OCI-LY7 (cell line): ENCODE results near the gene DST. TPM values are rescaled to one million over a fixed set of nuclear protein-coding genes. Genes with fewer than 3 reads are reported as not detected.

Experiments used
- BruUV-seq: library from RNA; stranded (reverse); fragments of 400-500 nt; replicated peaks from 2 replicates; lab custom pipeline; 2021; lab: Mats Ljungman, UMichigan
- CTCF ChIA-PET: fragments of 300-600 bp; sonication (Branson Sonifier 250); formaldehyde crosslinking; loops from one replicate; lab custom pipeline; 2022; ENCODE audit warnings: antibody characterized with exemption; ENCODE audit not compliant: unreplicated experiment; lab: Charles Lee
- POLR2A ChIA-PET: fragments of 300-600 bp; sonication (Branson Sonifier 250); formaldehyde crosslinking; loops from one replicate; lab custom pipeline; 2022; ENCODE audit warnings: antibody characterized with exemption; lab: Charles Lee
- DNase-seq: peaks from one replicate; pipeline ENCODE4 v3.0.0-alpha.2; 2015; ENCODE audit warnings: low spot score
- H2AFZ ChIP-seq: fragments of 200-600 bp; sonication (generic), shearing (Covaris generic); 2 replicates; pipeline ENCODE4 v1.6.1; 2014; ENCODE audit warnings: mild to moderate bottlenecking, antibody characterized with exemption, low read length, moderate library complexity
- H3K27ac ChIP-seq: fragments of 200-600 bp; sonication (generic); 2 replicates; pipeline ENCODE4 v1.5.1; 2014; ENCODE audit warnings: mixed run types, low read depth, mild to moderate bottlenecking, moderate library complexity, low read length, inconsistent platforms; ENCODE audit not compliant: poor library complexity, severe bottlenecking
- H3K36me3 ChIP-seq: fragments of 200-600 bp; sonication (generic); 2 replicates; pipeline ENCODE4 v1.6.1; 2014; ENCODE audit warnings: mild to moderate bottlenecking, antibody characterized with exemption, low read length, moderate library complexity, mixed read lengths; ENCODE audit not compliant: insufficient read depth
- H3K4me1 ChIP-seq: fragments of 200-600 bp; sonication (generic); 2 replicates; pipeline ENCODE4 v1.5.1; 2014; ENCODE audit warnings: mild to moderate bottlenecking, low read length; ENCODE audit not compliant: insufficient read depth, poor library complexity, severe bottlenecking
- H3K4me2 ChIP-seq: fragments of 200-600 bp; sonication (generic); 2 replicates; pipeline ENCODE4 v1.6.1; 2014; ENCODE audit warnings: mild to moderate bottlenecking, low read length
- H3K4me3 ChIP-seq: fragments of 200-600 bp; sonication (generic); 2 replicates; pipeline ENCODE4 v1.5.1; 2014; ENCODE audit warnings: mild to moderate bottlenecking, low read depth, low read length; ENCODE audit not compliant: poor library complexity, severe bottlenecking
- H3K79me2 ChIP-seq: fragments of 200-600 bp; sonication (generic); 2 replicates; pipeline ENCODE4 v1.6.1; 2016; ENCODE audit warnings: low read depth, mild to moderate bottlenecking, low read length, moderate library complexity, mixed read lengths; ENCODE audit not compliant: insufficient read depth
- H3K9me2 ChIP-seq: fragments of 200-600 bp; sonication (generic); 2 replicates; pipeline ENCODE4 v1.6.1; 2016; ENCODE audit warnings: mild to moderate bottlenecking, low read length, mixed read lengths; ENCODE audit not compliant: insufficient read depth
- H3K9me3 ChIP-seq: fragments of 200-600 bp; sonication (generic); 2 replicates; pipeline ENCODE4 v1.6.1; 2014; ENCODE audit warnings: mild to moderate bottlenecking, mixed run types, low read length, mixed read lengths
- H4K20me1 ChIP-seq: fragments of 200-600 bp; sonication (generic); 2 replicates; pipeline ENCODE4 v1.6.1; 2014; ENCODE audit warnings: mild to moderate bottlenecking, antibody characterized with exemption, low read length, moderate library complexity, mixed read lengths; ENCODE audit not compliant: insufficient read depth
- CTCF ChIP-seq: fragments of 200-600 bp; sonication (generic); conservative IDR thresholded peaks from 2 replicates; pipeline ENCODE4 v1.5.1; 2014; ENCODE audit warnings: mild to moderate bottlenecking, antibody characterized with exemption, low read length, moderate library complexity, mixed read lengths
- EZH2phosphoT487 ChIP-seq: fragments of 200-600 bp; sonication (generic); IDR thresholded peaks from 2 replicates; pipeline ENCODE4 v1.6.1; 2018; ENCODE audit warnings: low read depth, borderline replicate concordance, mild to moderate bottlenecking, mixed run types, antibody characterized with exemption, low read length, moderate library complexity, mixed read lengths
- intact Hi-C: fragments of 100-400 bp; cut with micrococcal nuclease; formaldehyde crosslinking; loops from one replicate; pipeline ENCODE4 v1.10.0; 2022; ENCODE audit not compliant: unreplicated experiment
- total RNA-seq, 2 experiments: library from RNA; depleted of rRNA in 1 of 2; stranded (reverse); fragments of >200 nt in 1 of 2; shearing (Covaris generic) in 1 of 2; gene quantifications; 2 replicates each; pipeline ENCODE4 v1.2.3, GENCODE V29; 2014 to 2022

The DST gene
- total RNA-seq, 2 experiments from 2014 or later: 8.4 to 19.4 TPM

- H2AFZ ChIP-seq: no peak overlapping the region
- no peak for DNase-seq
- no TSS peak for BruUV-seq
- H4K20me1 ChIP-seq: no peaks in the 10 kb centered on the region; the same call in 1 of the 2 replicates
- ChIA-PET POLR2A (interaction anchor here (1.5 kb wide), 1 partner anchor 33 kb away, joined by 3 read pairs; no protein-coding TSS in a partner anchor), CTCF (no interaction called here)
- no peaks in the 10 kb centered on the region for H3K9me3 ChIP-seq
- no peak overlapping the region for H3K4me2 ChIP-seq
- intact Hi-C loops: no loop called here
- TF ChIP-seq CTCF (no peak), EZH2phosphoT487 (no peak)
- no peaks in the 10 kb centered on the region for H3K4me1 ChIP-seq
- no peaks in the 10 kb centered on the region for H3K79me2 ChIP-seq
- H3K36me3 ChIP-seq: no peaks in the 10 kb centered on the region
- H3K27ac ChIP-seq: no peak overlapping the region
- H3K4me3 ChIP-seq: no peak overlapping the region
- H3K9me2 ChIP-seq: no peaks in the 10 kb centered on the region
Measured at GRCh38 chr6:56640374-56640773, 2.3 kb downstream of the DST start.

GRCh38 chr6:56638760-56639159, 3.9 kb downstream of the DST start:
- H3K27ac ChIP-seq: no peak overlapping the region
- H3K4me1 ChIP-seq: no peaks in the 10 kb centered on the region
- CTCF ChIA-PET: no interaction called here
- DNase-seq: no peak
- H2AFZ ChIP-seq: no peak overlapping the region
- H3K9me3 ChIP-seq: no peaks in the 10 kb centered on the region
- no peaks in the 10 kb centered on the region for H3K79me2 ChIP-seq
- POLR2A ChIA-PET: no interaction called here
- H3K9me2 ChIP-seq: no peaks in the 10 kb centered on the region
- BruUV-seq: no TSS peak
- H4K20me1 ChIP-seq: no peaks in the 10 kb centered on the region; the same call in 1 of the 2 replicates
- intact Hi-C loops: loop anchor here (10.0 kb wide), 1 partner anchor 216 kb away; no protein-coding TSS in a partner anchor
- no peak overlapping the region for H3K4me3 ChIP-seq
- TF ChIP-seq EZH2phosphoT487 (no peak), CTCF (no peak)
- H3K36me3 ChIP-seq: no peaks in the 10 kb centered on the region
- H3K4me2 ChIP-seq: no peak overlapping the region

- ChIA-PET CTCF (no interaction called here), POLR2A (no interaction called here)
- H4K20me1 ChIP-seq: no peaks in the 10 kb centered on the region; the same call in 1 of the 2 replicates
- H3K4me1 ChIP-seq: no peaks in the 10 kb centered on the region
- no peak overlapping the region for H3K27ac ChIP-seq
- no peak overlapping the region for H2AFZ ChIP-seq
- no TSS peak for BruUV-seq
- no peaks in the 10 kb centered on the region for H3K9me2 ChIP-seq
- DNase-seq: peak; percentile 24
- no peak overlapping the region for H3K4me3 ChIP-seq
- intact Hi-C loops: loop anchor here (10.0 kb wide), 1 partner anchor 217 kb away; no protein-coding TSS in a partner anchor
- H3K4me2 ChIP-seq: no peak overlapping the region
- H3K79me2 ChIP-seq: no peaks in the 10 kb centered on the region
- no peaks in the 10 kb centered on the region for H3K36me3 ChIP-seq
- no peak for TF ChIP-seq EZH2phosphoT487
- peak; percentile 70 for TF ChIP-seq CTCF
- no peaks in the 10 kb centered on the region for H3K9me3 ChIP-seq
Measured at GRCh38 chr6:56637640-56638039, 5.0 kb downstream of the DST start.
